Endothelial cell of umbilical vein (primary cell): ENCODE data around the gene CPNE2. TPM values are rescaled to one million over a fixed set of nuclear protein-coding genes. Genes with fewer than 3 reads are reported as not detected.

ENCODE experiments used
- BruUV-seq: library from RNA; stranded (reverse); fragments of 400-500 nt; replicated peaks from 2 replicates; lab custom pipeline; 2021; lab: Mats Ljungman, UMichigan
- CTCF ChIA-PET: fragments of 300-600, 350-600 bp; sonication (Branson Sonifier 250); formaldehyde crosslinking; loops from one replicate; lab custom pipeline; 2021; ENCODE audit warnings: antibody characterized with exemption, inconsistent platforms; lab: Charles Lee
- POLR2A ChIA-PET: fragments of 300-600, 350-600 bp; sonication (Branson Sonifier 250); formaldehyde crosslinking; loops from one replicate; lab custom pipeline; 2021; ENCODE audit warnings: antibody characterized with exemption, inconsistent platforms; lab: Charles Lee
- DNase-seq: peaks from one replicate; pipeline ENCODE4 v3.0.0-alpha.2; 2011; ENCODE audit warnings: low read depth, low spot score
- FAIRE-seq: peaks from 2 replicates; lab custom pipeline; 2011; peaks lifted over from hg19 to GRCh38; lab: Jason Lieb, UNC
- H2AFZ ChIP-seq: 2 replicates; pipeline ENCODE4 v1.6.0; 2012; ENCODE audit warnings: low read depth, low read length, control low read depth, inconsistent platforms
- H3K27ac ChIP-seq: 2 replicates; pipeline ENCODE4 v1.5.1; 2011; ENCODE audit warnings: low read depth, mild to moderate bottlenecking, control low read depth, low read length, moderate library complexity; ENCODE audit not compliant: insufficient read depth
- H3K27me3 ChIP-seq, 2 experiments: 2 replicates each; pipeline versions ENCODE4 v1.6.0 to v1.6.1; 2011; ENCODE audit warnings: low read length in 2 of 2, mixed read lengths in 1 of 2; ENCODE audit not compliant: control insufficient read depth in 2 of 2, insufficient read depth in 2 of 2
- H3K36me3 ChIP-seq, 2 experiments: 2 replicates in 1 of 2; 3 replicates in 1 of 2; pipeline ENCODE4 v1.5.1; 2011; ENCODE audit warnings: low read length in 2 of 2, mild to moderate bottlenecking in 1 of 2, moderate library complexity in 1 of 2; ENCODE audit not compliant: control insufficient read depth in 2 of 2, insufficient read depth in 2 of 2; ENCODE audit errors: extremely low read depth in 1 of 2
- H3K4me1 ChIP-seq: 3 replicates; pipeline ENCODE4 v1.5.1; 2011; ENCODE audit warnings: mild to moderate bottlenecking, low read length; ENCODE audit not compliant: control insufficient read depth, insufficient read depth; ENCODE audit errors: extremely low read depth
- H3K4me2 ChIP-seq: 2 replicates; pipeline ENCODE4 v1.6.1; 2011; ENCODE audit warnings: low read length, control low read depth, mixed read lengths; ENCODE audit not compliant: insufficient read depth
- H3K4me3 ChIP-seq, 3 experiments: fragments of 200-600 bp in 1 of 3; sonication (generic), shearing (Covaris generic) in 1 of 3; replicated peaks in 1 of 3; 2 replicates each; pipeline ENCODE4 v1.5.1; 2011 to 2016; ENCODE audit warnings: control low read depth in 3 of 3, low read length in 3 of 3, mild to moderate bottlenecking in 2 of 3, inconsistent platforms in 1 of 3, low read depth in 1 of 3, moderate library complexity in 1 of 3; ENCODE audit not compliant: insufficient read depth in 1 of 3
- H3K79me2 ChIP-seq: 2 replicates; pipeline ENCODE4 v1.6.0; 2012; ENCODE audit warnings: low read length, inconsistent platforms; ENCODE audit not compliant: control insufficient read depth, insufficient read depth
- H3K9ac ChIP-seq: replicated peaks from 2 replicates; pipeline ENCODE3; 2011; ENCODE audit warnings: low read length, control low read depth; ENCODE audit not compliant: insufficient read depth; ENCODE audit errors: extremely low read depth
- H3K9me1 ChIP-seq: replicated peaks from 3 replicates; pipeline ENCODE4 v1.6.0; 2011; ENCODE audit warnings: mild to moderate bottlenecking, low read length; ENCODE audit not compliant: control insufficient read depth, insufficient read depth; ENCODE audit errors: extremely low read depth
- H3K9me3 ChIP-seq: replicated peaks from 2 replicates; pipeline ENCODE4 v1.5.1; 2012; ENCODE audit warnings: low read length, inconsistent platforms; ENCODE audit not compliant: control insufficient read depth, insufficient read depth
- H4K20me1 ChIP-seq: replicated peaks from 2 replicates; pipeline ENCODE3; 2011; ENCODE audit warnings: mild to moderate bottlenecking, low read length; ENCODE audit not compliant: control insufficient read depth, insufficient read depth; ENCODE audit errors: extremely low read depth
- EZH2 ChIP-seq: IDR thresholded peaks from 2 replicates; pipeline ENCODE4 v1.6.1; 2012; ENCODE audit warnings: borderline replicate concordance, low read depth, mild to moderate bottlenecking, moderate library complexity, low read length, inconsistent platforms; ENCODE audit not compliant: severe bottlenecking
- FOS ChIP-seq: IDR thresholded peaks from 2 replicates; pipeline ENCODE4 v1.6.1; 2011; ENCODE audit warnings: mild to moderate bottlenecking, low read length, moderate library complexity, borderline replicate concordance; ENCODE audit not compliant: insufficient read depth
- GATA2 ChIP-seq: IDR thresholded peaks from 2 replicates; pipeline ENCODE4 v1.7.0; 2011; ENCODE audit warnings: low read depth, mild to moderate bottlenecking, moderate library complexity, mixed read lengths, low read length; ENCODE audit not compliant: insufficient read length, insufficient read depth
- JUN ChIP-seq: IDR thresholded peaks from 2 replicates; pipeline ENCODE4 v1.6.1; 2011; ENCODE audit warnings: borderline replicate concordance, low read depth; ENCODE audit not compliant: insufficient read length, insufficient read depth
- MYC ChIP-seq: IDR thresholded peaks from one replicate; pipeline ENCODE4 v1.6.1; 2011; ENCODE audit warnings: mild to moderate bottlenecking, low read depth, low read length
- POLR2A ChIP-seq: IDR thresholded peaks from 2 replicates; pipeline ENCODE4 v1.6.1; 2012; ENCODE audit warnings: low read depth, mild to moderate bottlenecking, control low read depth, low read length
- POLR2AphosphoS5 ChIP-seq: IDR thresholded peaks from 2 replicates; pipeline ENCODE4 v1.6.1; 2012; ENCODE audit warnings: low read depth, mild to moderate bottlenecking, control low read depth, low read length, moderate library complexity; ENCODE audit not compliant: insufficient read depth
- dilution Hi-C: fragments of 300-500 bp; cut with MboI; formaldehyde crosslinking; loops from one replicate; pipeline ENCODE4 v1.15.0; 2019; ENCODE audit warnings: low sequenced_read_pairs; ENCODE audit not compliant: extremely low pct_ligation_motif_present
- intact Hi-C: fragments of 100-400 bp; cut with micrococcal nuclease; formaldehyde crosslinking; loops from one replicate; pipeline ENCODE4 v1.10.0; 2022
- polyA plus RNA-seq, 4 experiments: library from polyadenylated mRNA; depleted of rRNA in 3 of 4; stranded (reverse) in 3 of 4; unstranded in 1 of 4; fragments of >200 nt; gene quantifications; 2 replicates each; pipeline versions ENCODE4 v1.2.1 to v1.2.3, GENCODE V29; 2011 to 2012; ENCODE audit warnings: missing spikeins in 1 of 4
- total RNA-seq: library from RNA; stranded (reverse); gene quantifications from 2 replicates; pipeline ENCODE4 v1.2.3, GENCODE V29; 2021
- TF ChIP-seq, protein P1 (sequence below), 2 donors: IDR thresholded peaks; 1 replicate in 1 of 2; 2 replicates in 1 of 2; pipeline ENCODE4 v1.5.1; 2011; ENCODE audit warnings: low read length in 2 of 2, mild to moderate bottlenecking in 2 of 2, moderate library complexity in 2 of 2, control low read depth in 1 of 2, inconsistent platforms in 1 of 2, low read depth in 1 of 2; ENCODE audit not compliant: insufficient read depth in 1 of 2; ENCODE audit errors: extremely low read depth in 1 of 2
- TF ChIP-seq, protein P2 (sequence below): IDR thresholded peaks from 2 replicates; pipeline ENCODE4 v1.6.1; 2011; ENCODE audit not compliant: insufficient read depth, insufficient read length

The CPNE2 gene
- total and polyA plus RNA-seq, 2 donors (not counting 3 experiments of a cell fraction or from before 2014, with no cell fraction given) = 91.9 to 187 TPM

DNA sequence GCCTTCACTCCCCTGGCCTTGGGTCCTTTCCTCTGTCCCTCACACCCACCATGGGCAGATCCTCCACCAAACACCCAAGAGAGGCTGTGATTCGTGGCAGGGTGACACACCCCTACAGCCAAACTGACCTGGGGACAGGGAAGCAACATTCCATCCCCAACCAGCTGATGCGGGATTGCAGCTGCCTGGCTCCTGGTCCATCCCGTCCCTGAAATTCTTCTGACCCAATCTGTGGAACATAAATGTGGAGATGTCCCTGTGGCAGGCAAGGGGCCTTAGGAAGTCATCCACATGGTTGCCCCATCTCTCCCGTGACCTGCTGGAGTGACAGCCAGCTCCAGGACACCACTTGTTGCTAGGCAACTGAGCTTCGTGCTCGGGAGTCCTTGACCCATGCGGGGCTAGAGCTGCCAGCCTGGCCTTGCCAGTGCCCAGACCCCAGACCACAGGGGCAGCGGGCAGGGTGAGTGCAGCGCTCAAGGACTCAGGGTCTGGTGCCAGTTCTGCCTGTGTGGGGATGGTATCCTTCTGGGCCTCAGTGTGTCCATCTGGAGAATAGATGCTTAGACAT is 34.0 kb upstream of the CPNE2 start:
- no peak for TF ChIP-seq FOS
- no peak for TF ChIP-seq MYC
- TF ChIP-seq JUN = no peak
- TF ChIP-seq POLR2A = no peak
- no peak for TF ChIP-seq POLR2AphosphoS5
- TF ChIP-seq, protein P1, sequence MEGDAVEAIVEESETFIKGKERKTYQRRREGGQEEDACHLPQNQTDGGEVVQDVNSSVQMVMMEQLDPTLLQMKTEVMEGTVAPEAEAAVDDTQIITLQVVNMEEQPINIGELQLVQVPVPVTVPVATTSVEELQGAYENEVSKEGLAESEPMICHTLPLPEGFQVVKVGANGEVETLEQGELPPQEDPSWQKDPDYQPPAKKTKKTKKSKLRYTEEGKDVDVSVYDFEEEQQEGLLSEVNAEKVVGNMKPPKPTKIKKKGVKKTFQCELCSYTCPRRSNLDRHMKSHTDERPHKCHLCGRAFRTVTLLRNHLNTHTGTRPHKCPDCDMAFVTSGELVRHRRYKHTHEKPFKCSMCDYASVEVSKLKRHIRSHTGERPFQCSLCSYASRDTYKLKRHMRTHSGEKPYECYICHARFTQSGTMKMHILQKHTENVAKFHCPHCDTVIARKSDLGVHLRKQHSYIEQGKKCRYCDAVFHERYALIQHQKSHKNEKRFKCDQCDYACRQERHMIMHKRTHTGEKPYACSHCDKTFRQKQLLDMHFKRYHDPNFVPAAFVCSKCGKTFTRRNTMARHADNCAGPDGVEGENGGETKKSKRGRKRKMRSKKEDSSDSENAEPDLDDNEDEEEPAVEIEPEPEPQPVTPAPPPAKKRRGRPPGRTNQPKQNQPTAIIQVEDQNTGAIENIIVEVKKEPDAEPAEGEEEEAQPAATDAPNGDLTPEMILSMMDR (IDR thresholded peaks at IDR 0.05; ENCODE audit: extremely low read depth in 1 of 2, insufficient read depth in 1 of 2, low read depth in 1 of 2, low read length in 2 of 2) = no peak
- TF ChIP-seq, protein P2, sequence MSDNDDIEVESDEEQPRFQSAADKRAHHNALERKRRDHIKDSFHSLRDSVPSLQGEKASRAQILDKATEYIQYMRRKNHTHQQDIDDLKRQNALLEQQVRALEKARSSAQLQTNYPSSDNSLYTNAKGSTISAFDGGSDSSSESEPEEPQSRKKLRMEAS = no peak
- TF ChIP-seq EZH2 = no peak
- no peak for TF ChIP-seq GATA2
- Histone ChIP-seq H3K36me3 (no peaks in the 10 kb centered on the region), H3K4me1 (no peaks in the 10 kb centered on the region), H3K9me3 (no peaks in the 10 kb centered on the region), H4K20me1 (no peaks in the 10 kb centered on the region), H3K4me2 (no peak overlapping the region), H3K79me2 (no peaks in the 10 kb centered on the region), H2AFZ (no peak overlapping the region), H3K27ac (no peak overlapping the region), H3K9me1 (no peaks in the 10 kb centered on the region), H3K4me3 (no peak overlapping the region), H3K27me3 (no peaks in the 10 kb centered on the region), H3K9ac (no peak overlapping the region)
- intact Hi-C loops (no loop called here), dilution Hi-C loops (no loop called here)
- DNase-seq (no peak), FAIRE-seq (no peak)
- CTCF ChIA-PET = no interaction called here
- no TSS peak for BruUV-seq
- POLR2A ChIA-PET = no interaction called here
